ENCODE results near the gene INTS1. TPM values are rescaled to one million over a fixed set of nuclear protein-coding genes. Genes with fewer than 3 reads are reported as not detected.
A peak's percentile ranks its signal among the peaks of the same experiment; 100 is the strongest.

Gene INTS1
- total and polyA plus RNA-seq, 2 of the 4 experiments (the other 2 are of a cell fraction), result 9.3 to 40.1 TPM

GRCh38 chr7:1548438-1548831 lies 44.2 kb upstream of the INTS1 start:
- H3K79me1 ChIP-seq (ENCODE audit: low read depth in 1 of 2, low read length in 2 of 2), result peaks cover 0 to 4% of the 10 kb centered on the region in 2 experiments; a peak in 1 of 4 replicates
- no peak overlapping the region for H3K27ac ChIP-seq (ENCODE audit: insufficient read depth, low read length)
- 76% methylated on average over 7 of the region's 17 CpGs; no CpG with 5 or more reads in 1 of the 2 experiments for WGBS, 2 experiments (ENCODE audit: extremely low coverage in 2 of 2, insufficient read length in 1 of 2)
- ATAC-seq (ENCODE audit: low read depth) (no peak), DNase-seq (no peak)
- TF ChIP-seq FOS (IDR thresholded peaks at IDR 0.05; ENCODE audit: low read depth, low read length) (no peak), NFE2L2 (IDR thresholded peaks at IDR 0.05; ENCODE audit: low read depth, low read length) (no peak), POLR2A (IDR thresholded peaks at IDR 0.05; ENCODE audit: low read depth, low read length) (no peak), RCOR1 (IDR thresholded peaks at IDR 0.05; ENCODE audit: insufficient replicate concordance, low read length) (no peak)
- peak overlapping the region; percentile 16; the same call in 1 of the 2 replicates for H2AK5ac ChIP-seq (ENCODE audit: low read depth, low read length)
- ChIA-PET POLR2A (ENCODE audit: unreplicated experiment) (no interaction called here), CTCF (no interaction called here)
- H3K14ac ChIP-seq (replicated peaks; ENCODE audit: low read depth, low read length), result no peak overlapping the region
- no TSS peak for BruUV-seq (replicated peaks)
- no peak overlapping the region for H3K4me2 ChIP-seq (ENCODE audit: low read depth, low read length)
- in situ Hi-C loops (cut with MboI; ENCODE audit: low sequenced_read_pairs) (no loop called here), dilution Hi-C loops (cut with HindIII; ENCODE audit: low sequenced_read_pairs, unreplicated experiment) (no loop called here), intact Hi-C loops (cut with micrococcal nuclease) (no loop called here)
- no peak overlapping the region for H2AK9ac ChIP-seq (replicated peaks; ENCODE audit: low read depth, low read length, poor library complexity)
- no peak overlapping the region for H3K56ac ChIP-seq (ENCODE audit: extremely low read depth, insufficient read depth, low read length)
- no peaks in the 10 kb centered on the region; the same call in 1 of the 2 replicates for H4K20me1 ChIP-seq (ENCODE audit: insufficient read depth, low read length)
- H4K8ac ChIP-seq (ENCODE audit: low read depth in 2 of 2, low read length in 2 of 2), result no peak overlapping the region
- H2BK15ac ChIP-seq (ENCODE audit: low read depth, low read length), result no peak overlapping the region
- no peaks in the 10 kb centered on the region; the same call in 1 of the 2 replicates for H3K9me1 ChIP-seq (ENCODE audit: insufficient read depth, low read length)
- no peak overlapping the region for H4K5ac ChIP-seq (ENCODE audit: low read depth, low read length)
- H2BK5ac ChIP-seq (ENCODE audit: low read depth, low read length, poor library complexity, severe bottlenecking), result no peak overlapping the region
- H3K36me3 ChIP-seq (ENCODE audit: control insufficient read depth, insufficient read depth, low read length), result peaks cover 12% of the 10 kb centered on the region
- H3K27me3 ChIP-seq (ENCODE audit: control insufficient read depth, insufficient read depth, low read length), result no peaks in the 10 kb centered on the region
- H2BK120ac ChIP-seq (ENCODE audit: low read depth, low read length), result no peak overlapping the region
- no peak overlapping the region for H2BK20ac ChIP-seq (ENCODE audit: low read depth, low read length)
- H3K4ac ChIP-seq (ENCODE audit: low read depth, low read length), result no peak overlapping the region
- H3K4me1 ChIP-seq (ENCODE audit: control insufficient read depth, insufficient read depth, low read length), result no peaks in the 10 kb centered on the region
- H3K9ac ChIP-seq (ENCODE audit: low read depth, low read length), result no peak overlapping the region
- no peaks in the 10 kb centered on the region for H3K9me3 ChIP-seq (ENCODE audit: control insufficient read depth, insufficient read depth, low read length)
- no peak overlapping the region for H3K23ac ChIP-seq (ENCODE audit: low read depth, low read length)
- H2AFZ ChIP-seq (replicated peaks; ENCODE audit: low read length, poor library complexity), result no peak overlapping the region
- no peak overlapping the region for H4K91ac ChIP-seq (ENCODE audit: insufficient read depth, low read depth, low read length)
- H3K18ac ChIP-seq (ENCODE audit: low read depth, low read length), result no peak overlapping the region
- H3K4me3 ChIP-seq (ENCODE audit: insufficient read depth, low read depth, low read length), result no peak overlapping the region

All from IMR-90 (cell line).